DMS153 treated with DMSO at 0.1 percent for 48 hours (cell line): ENCODE data around the gene RIPOR3.
"Not testable (repeated sequence)": the region's sequence is repeated elsewhere in the genome, so short reads cannot be mapped to it uniquely, and the experiment has no call there.

Experiments
- DNase-seq: peaks from one replicate; lab custom pipeline; 2025; ENCODE audit not compliant: unreplicated experiment; lab: John Stamatoyannopoulos, UW

The RIPOR3 gene

GRCh38 chr20:50663095-50663821, 28.1 kb downstream of the RIPOR3 start:
- peak; percentile 28 for DNase-seq

GRCh38 chr20:50659975-50660670, 31.2 kb downstream of the RIPOR3 start:
- DNase-seq = no peak

GRCh38 chr20:50658804-50659380, 32.5 kb downstream of the RIPOR3 start:
- DNase-seq = no peak

- DNase-seq = no peak
Measured at GRCh38 chr20:50655311-50655880, 35.9 kb downstream of the RIPOR3 start.

GRCh38 chr20:50654904-50655303, 36.4 kb downstream of the RIPOR3 start:
- DNase-seq = no peak

GRCh38 chr20:50652702-50653294, 38.5 kb downstream of the RIPOR3 start:
- DNase-seq = no peak

- DNase-seq = no peak
Measured at GRCh38 chr20:50651676-50652075, 39.7 kb downstream of the RIPOR3 start.

- no peak for DNase-seq
Measured at GRCh38 chr20:50649590-50649989, 41.8 kb downstream of the RIPOR3 start.

- no peak for DNase-seq
Measured at GRCh38 chr20:50648651-50649050, 42.7 kb downstream of the RIPOR3 start.

GRCh38 chr20:50646483-50646996, 44.8 kb downstream of the RIPOR3 start:
- no peak for DNase-seq

GRCh38 chr20:50645253-50646068, 45.9 kb downstream of the RIPOR3 start:
- no peak for DNase-seq

GRCh38 chr20:50642288-50642803, 49.0 kb downstream of the RIPOR3 start:
- no peak for DNase-seq

- DNase-seq = not testable (repeated sequence)
Measured at GRCh38 chr20:50641625-50642287, 49.6 kb downstream of the RIPOR3 start.

GRCh38 chr20:50639971-50640711, 51.2 kb downstream of the RIPOR3 start:
- not testable (repeated sequence) for DNase-seq

- not testable (repeated sequence) for DNase-seq
Measured at GRCh38 chr20:50638015-50638847, 53.1 kb downstream of the RIPOR3 start.

- DNase-seq = no peak
Measured at GRCh38 chr20:50636601-50637540, 54.5 kb downstream of the RIPOR3 start.
